Neutrophil (primary cell): ENCODE measurements around the gene KCTD5.
A peak's percentile ranks its signal among the peaks of the same experiment; 100 is the strongest.

Source experiments
- H3K27ac ChIP-seq: fragments of 200-600 bp; sonication (generic); 2 replicates; pipeline ENCODE4 v1.5.1; 2016; ENCODE audit warnings: mild to moderate bottlenecking, moderate library complexity
- H3K27me3 ChIP-seq: fragments of 200-600 bp; sonication (generic); 2 replicates; pipeline ENCODE4 v1.6.0; 2016; ENCODE audit warnings: mild to moderate bottlenecking
- H3K36me3 ChIP-seq: fragments of 200-600 bp; sonication (generic); 2 replicates; pipeline ENCODE4 v1.5.1; 2017
- H3K4me1 ChIP-seq, 2 experiments: fragments of 200-600 bp in 1 of 2; sonication (generic) in 1 of 2; 1 replicate in 1 of 2; 2 replicates in 1 of 2; pipeline versions ENCODE4 v1.5.1 to v1.6.1; 2013 to 2016; ENCODE audit warnings: low read depth in 1 of 2, low read length in 1 of 2, mild to moderate bottlenecking in 1 of 2, moderate library complexity in 1 of 2; ENCODE audit not compliant: control insufficient read depth in 1 of 2, insufficient read depth in 1 of 2
- H3K4me3 ChIP-seq, 2 experiments: fragments of 200-600 bp in 1 of 2; sonication (generic) in 1 of 2; 1 replicate in 1 of 2; 2 replicates in 1 of 2; pipeline ENCODE4 v1.5.1; 2013 to 2016; ENCODE audit warnings: low read depth in 1 of 2, low read length in 1 of 2, mild to moderate bottlenecking in 1 of 2, moderate library complexity in 1 of 2
- H3K9me3 ChIP-seq: fragments of 200-600 bp; sonication (generic); 2 replicates; pipeline ENCODE4 v1.5.1; 2016
- CTCF ChIP-seq: fragments of 200-600 bp; sonication (generic); IDR thresholded peaks from 2 replicates; pipeline ENCODE4 v1.5.1; 2016; ENCODE audit warnings: antibody characterized with exemption

KCTD5 gene

GRCh38 chr16:2745961-2746360 is 63.6 kb downstream of the KCTD5 start:
- Histone ChIP-seq H3K36me3 (no peaks in the 10 kb centered on the region), H3K4me1 (no peaks in the 10 kb centered on the region), H3K9me3 (no peaks in the 10 kb centered on the region), H3K4me3 (no peak overlapping the region), H3K27ac (no peak overlapping the region), H3K27me3 (no peaks in the 10 kb centered on the region)
- TF ChIP-seq CTCF, result no peak

- no peak for TF ChIP-seq CTCF
- no peaks in the 10 kb centered on the region for H3K36me3 ChIP-seq
- peaks cover 15 to 18% of the 10 kb centered on the region in 2 experiments for H3K4me1 ChIP-seq
- H3K4me3 ChIP-seq, result no peak overlapping the region
- H3K27ac ChIP-seq, result no peak overlapping the region
- H3K9me3 ChIP-seq, result no peaks in the 10 kb centered on the region
- H3K27me3 ChIP-seq, result no peaks in the 10 kb centered on the region
Observed at GRCh38 chr16:2748757-2749455, 66.6 kb downstream of the KCTD5 start.

- Histone ChIP-seq H3K36me3 (no peaks in the 10 kb centered on the region), H3K27ac (no peak overlapping the region), H3K4me3 (no peak overlapping the region), H3K27me3 (no peaks in the 10 kb centered on the region), H3K4me1 (peaks cover 20 to 23% of the 10 kb centered on the region in 2 experiments), H3K9me3 (no peaks in the 10 kb centered on the region)
- no peak for TF ChIP-seq CTCF
Observed at GRCh38 chr16:2749476-2749875, 67.2 kb downstream of the KCTD5 start.

GRCh38 chr16:2749936-2750335 is 67.6 kb downstream of the KCTD5 start:
- no peaks in the 10 kb centered on the region for H3K36me3 ChIP-seq
- H3K27ac ChIP-seq, result no peak overlapping the region
- H3K4me1 ChIP-seq, result peaks cover 25 to 28% of the 10 kb centered on the region in 2 experiments
- H3K4me3 ChIP-seq, result no peak overlapping the region
- H3K9me3 ChIP-seq, result no peaks in the 10 kb centered on the region
- no peaks in the 10 kb centered on the region for H3K27me3 ChIP-seq
- no peak for TF ChIP-seq CTCF

GRCh38 chr16:2751577-2752034 is 69.3 kb downstream of the KCTD5 start:
- Histone ChIP-seq H3K4me1 (peaks cover 35 to 37% of the 10 kb centered on the region in 2 experiments), H3K36me3 (no peaks in the 10 kb centered on the region), H3K4me3 (peak overlapping the region; percentile 90 to 98), H3K27ac (peak overlapping the region; percentile 94), H3K27me3 (no peaks in the 10 kb centered on the region), H3K9me3 (no peaks in the 10 kb centered on the region)
- TF ChIP-seq CTCF, result no peak
